ENCODE data around the gene SOBP. TPM values are rescaled to one million over a fixed set of nuclear protein-coding genes. Genes with fewer than 3 reads are reported as not detected.

The SOBP gene
- total RNA-seq, 3 donors from 2014 or later: 5.6 to 8.2 (median 7.0) TPM

GRCh38 chr6:107622269-107622668 lies 132.4 kb downstream of the SOBP start:
- Histone ChIP-seq H3K4me3 (no peak overlapping the region), H3K4me1 (peaks cover 0 to 5% of the 10 kb centered on the region in 2 donors), H3K9me3 (no peaks in the 10 kb centered on the region), H3K27me3 (no peaks in the 10 kb centered on the region), H3K27ac (no peak overlapping the region), H3K36me3 (no peaks in the 10 kb centered on the region)
- TF ChIP-seq CTCF (IDR thresholded peaks at IDR 0.05) (no peak), POLR2A (IDR thresholded peaks at IDR 0.05) (no peak), POLR2AphosphoS5 (IDR thresholded peaks at IDR 0.05) (no peak)
- intact Hi-C loops (cut with DNase I; ENCODE audit: low total_unique reads): no loop called here
- no peak for DNase-seq (ENCODE audit: low spot score in 2 of 2)

GRCh38 chr6:107624050-107624449 lies 134.1 kb downstream of the SOBP start:
- Histone ChIP-seq H3K4me3 (no peak overlapping the region), H3K27ac (no peak overlapping the region), H3K9me3 (no peaks in the 10 kb centered on the region), H3K36me3 (no peaks in the 10 kb centered on the region), H3K4me1 (peaks cover 0 to 5% of the 10 kb centered on the region in 2 donors), H3K27me3 (no peaks in the 10 kb centered on the region)
- DNase-seq (ENCODE audit: low spot score in 2 of 2): no peak
- TF ChIP-seq POLR2AphosphoS5 (IDR thresholded peaks at IDR 0.05): no peak
- no peak for TF ChIP-seq POLR2A (IDR thresholded peaks at IDR 0.05)
- TF ChIP-seq CTCF (IDR thresholded peaks at IDR 0.05): no peak
- intact Hi-C loops (cut with DNase I; ENCODE audit: low total_unique reads): no loop called here

- TF ChIP-seq CTCF (IDR thresholded peaks at IDR 0.05): no peak
- TF ChIP-seq POLR2AphosphoS5 (IDR thresholded peaks at IDR 0.05): no peak
- no peak for TF ChIP-seq POLR2A (IDR thresholded peaks at IDR 0.05)
- H3K36me3 ChIP-seq: no peaks in the 10 kb centered on the region
- no peak overlapping the region for H3K4me3 ChIP-seq
- no peak overlapping the region for H3K27ac ChIP-seq
- no peaks in the 10 kb centered on the region for H3K27me3 ChIP-seq
- no peaks in the 10 kb centered on the region for H3K9me3 ChIP-seq
- intact Hi-C loops (cut with DNase I; ENCODE audit: low total_unique reads): no loop called here
- DNase-seq (ENCODE audit: low spot score in 2 of 2): no peak
- peaks cover 0 to 5% of the 10 kb centered on the region in 2 donors for H3K4me1 ChIP-seq
These were observed 134.6 kb downstream of the SOBP start for GRCh38 chr6:107624541-107624940.

- Histone ChIP-seq H3K27ac (no peak overlapping the region), H3K4me1 (peaks cover 0 to 5% of the 10 kb centered on the region in 2 donors), H3K36me3 (no peaks in the 10 kb centered on the region), H3K4me3 (no peak overlapping the region), H3K9me3 (no peaks in the 10 kb centered on the region), H3K27me3 (no peaks in the 10 kb centered on the region)
- DNase-seq (ENCODE audit: low spot score in 2 of 2): no peak
- TF ChIP-seq POLR2A (IDR thresholded peaks at IDR 0.05): no peak
- no peak for TF ChIP-seq POLR2AphosphoS5 (IDR thresholded peaks at IDR 0.05)
- TF ChIP-seq CTCF (IDR thresholded peaks at IDR 0.05): no peak
- intact Hi-C loops (cut with DNase I; ENCODE audit: low total_unique reads): no loop called here
These were observed 135.3 kb downstream of the SOBP start for GRCh38 chr6:107625264-107625663.

GRCh38 chr6:107626645-107627044 lies 136.7 kb downstream of the SOBP start:
- no peak for TF ChIP-seq CTCF (IDR thresholded peaks at IDR 0.05)
- no peak for TF ChIP-seq POLR2A (IDR thresholded peaks at IDR 0.05)
- TF ChIP-seq POLR2AphosphoS5 (IDR thresholded peaks at IDR 0.05): no peak
- no peaks in the 10 kb centered on the region for H3K36me3 ChIP-seq
- intact Hi-C loops (cut with DNase I; ENCODE audit: low total_unique reads): no loop called here
- no peaks in the 10 kb centered on the region for H3K9me3 ChIP-seq
- no peak overlapping the region for H3K27ac ChIP-seq
- no peaks in the 10 kb centered on the region for H3K4me1 ChIP-seq
- H3K4me3 ChIP-seq: no peak overlapping the region
- H3K27me3 ChIP-seq: no peaks in the 10 kb centered on the region
- DNase-seq (ENCODE audit: low spot score in 2 of 2): no peak

Measured in breast epithelium (tissue), 4 donors.